Lung microvascular endothelial cell (primary cell): ENCODE results near the gene ADAMTS2. TPM values are rescaled to one million over a fixed set of nuclear protein-coding genes. Genes with fewer than 3 reads are reported as not detected.

ENCODE experiments used
- DNase-seq, 2 donors: peaks; one replicate each; pipeline versions ENCODE4 v3.0.0 to v3.0.0-alpha.2; 2010; ENCODE audit warnings: low read depth in 2 of 2
- total RNA-seq: library from RNA; depleted of rRNA; stranded (reverse); fragments of >200 nt; gene quantifications from 2 replicates; pipeline ENCODE4 v1.2.1, GENCODE V29; 2014

ADAMTS2 gene
- 0.22 and 0.40 TPM in 2 replicates for total RNA-seq

GRCh38 chr5:179345433-179346321 is at the start of gene ADAMTS2:
Gene ADAMTS2 (minus strand): TSS chr5:179345461. CDS start chr5:179345328, 133 bp downstream.
- no peak for DNase-seq

DNA sequence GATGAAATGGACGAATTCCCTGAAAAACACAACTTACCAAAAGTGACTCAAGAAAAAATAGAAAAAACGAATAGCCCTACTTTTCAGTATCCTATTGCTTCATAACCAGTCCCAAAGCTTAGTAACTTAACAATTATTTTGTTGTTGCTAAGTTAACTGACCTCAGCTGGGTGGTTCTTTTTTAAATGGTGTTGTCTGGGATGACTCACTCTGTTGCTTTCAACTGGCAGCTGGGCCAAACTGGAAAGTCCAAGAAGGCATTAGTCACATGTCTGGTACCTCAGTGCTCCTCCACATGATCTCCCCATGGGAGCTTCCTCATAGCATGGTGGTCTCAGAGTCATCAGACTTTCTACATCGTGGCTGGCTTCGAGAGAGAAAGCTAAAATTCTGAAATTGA is 47.8 kb upstream of the ADAMTS2 start:
- DNase-seq, result no peak

- DNase-seq, result no peak
Observed at GRCh38 chr5:179387151-179388110, 42.2 kb upstream of the ADAMTS2 start.

DNA sequence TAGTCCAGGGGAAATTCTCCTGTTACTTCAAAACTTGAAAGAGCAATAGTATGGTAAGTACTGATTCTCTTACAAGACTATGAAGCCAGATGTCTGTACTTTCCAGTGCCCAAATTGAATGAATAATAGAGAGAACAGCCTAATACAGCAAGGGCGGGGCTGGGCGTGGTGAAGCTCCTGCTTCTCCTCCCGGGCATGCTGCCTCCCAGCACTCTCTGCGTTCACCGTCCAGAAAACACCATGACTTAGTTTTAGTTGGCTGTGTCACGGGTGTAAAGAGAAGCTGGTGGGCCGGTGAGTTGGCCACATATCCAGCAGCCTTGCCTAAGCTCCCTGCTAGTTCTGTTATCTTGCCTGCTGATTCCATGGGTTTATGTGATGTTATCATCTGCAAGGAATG is 40.7 kb upstream of the ADAMTS2 start:
- no peak for DNase-seq

- DNase-seq, result no peak
Observed at GRCh38 chr5:179382486-179382885, 37.2 kb upstream of the ADAMTS2 start.

DNA sequence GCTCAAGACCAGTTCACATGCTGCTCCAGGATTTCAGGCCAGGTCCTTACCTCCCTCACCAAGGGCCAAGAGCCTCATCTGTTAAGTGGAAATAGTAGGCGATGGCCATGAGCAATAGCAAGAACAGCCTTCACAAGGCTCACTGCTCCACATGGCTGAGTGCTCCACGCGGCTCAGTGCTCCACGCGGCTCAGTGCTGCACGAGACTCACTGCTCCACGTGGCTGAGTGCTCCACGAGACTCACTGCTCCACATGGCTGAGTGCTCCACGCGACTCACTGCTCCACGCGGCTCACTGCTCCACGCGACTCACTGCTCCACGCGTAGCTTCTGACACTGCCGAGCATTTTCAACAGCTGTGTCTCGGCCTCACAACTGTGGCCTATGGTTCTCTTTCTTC is 36.4 kb upstream of the ADAMTS2 start:
- no peak for DNase-seq

GRCh38 chr5:179380211-179381035 is 35.2 kb upstream of the ADAMTS2 start:
- DNase-seq, result no peak

GRCh38 chr5:179379321-179379890 is 34.1 kb upstream of the ADAMTS2 start:
- DNase-seq, result no peak

DNA sequence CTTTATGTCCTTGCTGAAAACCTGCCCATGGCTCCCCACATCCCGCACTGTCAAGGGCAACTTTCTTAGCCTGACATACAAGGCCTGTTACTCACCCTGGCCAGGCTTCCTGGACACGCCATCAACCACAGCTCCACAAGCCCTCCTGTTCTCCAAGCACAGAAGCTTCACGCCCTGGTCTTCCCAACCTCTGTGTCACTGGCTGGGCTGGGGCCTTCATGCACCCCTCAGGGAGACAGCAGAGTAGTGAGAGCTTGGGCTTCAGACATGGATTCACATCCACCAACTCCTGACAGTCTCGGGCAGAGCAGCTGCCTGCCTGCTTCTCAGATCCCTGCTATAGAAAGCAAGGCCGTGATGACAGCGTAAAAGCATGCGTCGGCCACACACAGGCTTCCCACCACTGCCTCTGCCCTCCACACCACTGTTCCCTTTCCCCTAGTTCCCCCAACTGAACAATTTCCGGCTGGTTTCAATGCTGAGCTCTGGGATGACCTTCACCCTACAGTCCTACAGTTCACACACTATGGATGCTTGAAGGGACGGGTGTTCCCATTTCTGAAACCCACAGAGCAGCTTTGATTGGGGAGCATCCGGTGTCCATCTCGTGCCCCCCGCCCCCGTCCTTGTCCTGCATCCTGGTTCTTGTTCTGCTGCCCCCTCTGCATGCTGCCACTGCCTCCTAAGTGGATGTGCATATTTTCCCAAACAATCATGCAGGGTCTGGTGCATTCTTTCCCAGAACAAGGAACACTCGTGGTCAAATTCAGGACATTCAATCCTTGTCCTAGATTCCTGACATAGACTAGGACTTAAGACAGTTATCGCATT is 33.4 kb upstream of the ADAMTS2 start:
- no peak for DNase-seq

- DNase-seq, result no peak
Observed at GRCh38 chr5:179378116-179378440, 32.8 kb upstream of the ADAMTS2 start.

GRCh38 chr5:179377421-179378115 is 32.3 kb upstream of the ADAMTS2 start:
- no peak for DNase-seq

- DNase-seq, result no peak
Observed at GRCh38 chr5:179376701-179377420, 31.6 kb upstream of the ADAMTS2 start.

DNA sequence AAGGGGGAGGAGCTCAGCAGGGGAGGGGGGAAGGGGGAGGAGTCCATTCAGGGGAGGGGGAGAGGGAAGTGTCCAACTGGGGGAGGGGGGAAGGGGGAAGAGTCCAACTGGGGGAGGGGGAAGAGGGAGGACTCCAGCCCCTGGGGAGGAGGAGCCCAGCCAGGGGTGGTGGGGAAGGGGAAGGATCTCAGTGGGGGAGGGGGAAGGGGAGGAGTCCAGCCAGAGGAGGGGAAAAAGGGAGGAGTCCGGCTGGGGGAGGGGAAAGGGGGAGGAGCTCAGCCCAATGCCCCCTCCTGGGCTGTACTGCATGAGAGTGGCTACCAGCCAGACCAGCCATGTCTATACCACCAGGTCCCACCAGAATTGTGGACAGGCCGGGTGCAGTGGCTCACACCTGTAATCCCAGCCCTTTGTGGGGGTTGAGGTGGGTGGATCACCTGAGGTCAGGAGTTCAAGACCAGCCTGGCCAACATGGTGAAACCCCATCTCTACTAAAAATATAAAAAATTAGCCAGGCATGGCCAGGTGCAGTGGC is 30.6 kb upstream of the ADAMTS2 start:
- no peak for DNase-seq

- no peak for DNase-seq
Observed at GRCh38 chr5:179375236-179375685, 30.0 kb upstream of the ADAMTS2 start.

- DNase-seq, result no peak
Observed at GRCh38 chr5:179374506-179375235, 29.4 kb upstream of the ADAMTS2 start.

DNA sequence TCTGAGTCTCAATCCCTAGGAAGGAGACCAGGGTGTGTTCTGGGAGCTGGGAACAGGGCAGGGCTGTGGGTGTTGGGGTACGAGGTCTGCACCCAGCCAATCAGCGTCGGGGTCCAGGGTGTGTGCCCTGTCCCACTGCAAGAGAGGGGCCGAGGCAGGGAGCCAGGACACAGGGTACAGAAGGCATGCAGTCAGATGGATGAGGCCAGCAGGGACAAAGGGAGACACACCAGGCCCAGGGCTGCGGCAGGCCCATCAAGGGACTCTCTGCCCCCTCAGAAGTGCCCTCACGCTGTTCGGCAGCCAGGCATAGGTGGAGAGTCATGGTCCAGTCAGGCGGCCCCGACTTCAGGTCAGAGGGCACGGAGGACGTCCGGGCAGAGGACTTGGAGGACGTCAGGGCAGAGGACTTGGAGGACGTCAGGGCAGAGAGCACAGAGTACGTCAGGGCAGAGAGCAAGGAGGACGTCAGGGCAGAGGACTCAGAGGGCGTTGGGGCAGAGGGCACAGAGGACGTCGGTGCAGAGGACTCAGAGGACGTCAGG is 28.8 kb upstream of the ADAMTS2 start:
- no peak for DNase-seq

- no peak for DNase-seq
Observed at GRCh38 chr5:179373101-179373934, 28.1 kb upstream of the ADAMTS2 start.
